Small intestine (tissue), 7 donors: ENCODE results near the gene C9orf72. TPM values are rescaled to one million over a fixed set of nuclear protein-coding genes. Genes with fewer than 3 reads are reported as not detected.

Experiments used
- DNase-seq, 2 donors: peaks; one replicate each; pipeline versions ENCODE4 v3.0.0 to v3.0.0-alpha.2; 2013
- FAIRE-seq: peaks from 2 replicates; lab custom pipeline; 2012; peaks lifted over from hg19 to GRCh38; lab: Jason Lieb, UNC
- H3K27ac ChIP-seq, 3 donors: one replicate each; pipeline ENCODE4 v1.5.1; 2013; ENCODE audit warnings: low read length in 2 of 3, mild to moderate bottlenecking in 2 of 3, control low read depth in 1 of 3, inconsistent platforms in 1 of 3, low read depth in 1 of 3, moderate library complexity in 1 of 3
- H3K27me3 ChIP-seq, 3 donors: one replicate each; pipeline ENCODE4 v1.6.1; 2013; ENCODE audit warnings: low read length in 3 of 3, inconsistent platforms in 1 of 3; ENCODE audit not compliant: control insufficient read depth in 3 of 3, insufficient read depth in 3 of 3
- H3K36me3 ChIP-seq, 3 donors: one replicate each; pipeline ENCODE4 v1.6.1; 2013; ENCODE audit warnings: low read length in 3 of 3, inconsistent platforms in 1 of 3, low read depth in 1 of 3, mild to moderate bottlenecking in 1 of 3, moderate library complexity in 1 of 3; ENCODE audit not compliant: control insufficient read depth in 3 of 3, insufficient read depth in 2 of 3
- H3K4me1 ChIP-seq, 3 donors: one replicate each; pipeline ENCODE4 v1.6.1; 2013; ENCODE audit warnings: low read length in 2 of 3, inconsistent platforms in 1 of 3, low read depth in 1 of 3, mild to moderate bottlenecking in 1 of 3, moderate library complexity in 1 of 3; ENCODE audit not compliant: control insufficient read depth in 3 of 3, insufficient read depth in 2 of 3
- H3K4me3 ChIP-seq, 3 donors: one replicate each; pipeline ENCODE4 v1.5.1; 2013; ENCODE audit warnings: low read length in 3 of 3, control low read depth in 1 of 3, inconsistent platforms in 1 of 3, low read depth in 1 of 3, mild to moderate bottlenecking in 1 of 3, moderate library complexity in 1 of 3
- H3K9me3 ChIP-seq, 2 donors: one replicate each; pipeline ENCODE4 v1.6.1; 2013; ENCODE audit warnings: low read depth in 1 of 2, low read length in 1 of 2; ENCODE audit not compliant: control insufficient read depth in 2 of 2, insufficient read depth in 1 of 2
- whole genome bisulfite sequencing, 3 donors: extraction: QIAGEN DNeasy Blood & Tissue Kit; methylation state at CpG; one replicate each; pipeline ENCODE4 v1.1.7; 2013; 5-methylcytosine and 5-hydroxymethylcytosine counted together
- polyA plus RNA-seq, 4 donors: library from polyadenylated mRNA; stranded (reverse) in 3 of 4; unstranded in 1 of 4; fragments of 200-250 nt in 3 of 4; fragments of 120-200 nt in 1 of 4; gene quantifications; one replicate each; pipeline versions ENCODE4 v1.2.1 to v1.2.3, GENCODE V29; 2013
- donor health status: healthy with polysubstance abuse.
- donor health status: control.
- donor health status: control.
- donor health status: Bipolar disorder and iron deficiency.
- donor health status: healthy.

C9orf72 gene
- polyA plus RNA-seq, 4 donors: 4.2 to 27.6 (median 5.3) TPM

GRCh38 chr9:27497883-27498417, 75.3 kb downstream of the C9orf72 start:
- 81 to 93% (median 86%) methylated on average over 11 of the region's 11 CpGs for WGBS, 3 donors
- DNase-seq: no peak
- Histone ChIP-seq H3K4me1 (no peaks in the 10 kb centered on the region), H3K4me3 (no peak overlapping the region), H3K27me3 (no peaks in the 10 kb centered on the region), H3K27ac (no peak overlapping the region), H3K9me3 (peaks cover 0 to 9% of the 10 kb centered on the region in 2 donors), H3K36me3 (peaks cover 0 to 10% (median 0%) of the 10 kb centered on the region in 3 donors)
- FAIRE-seq: no peak

Other genes with a start within 250 kb of the C9orf72 start
- under 1 TPM in 1 of 4 donors, not detected in 3; 0.07 TPM for gene IFNK, start 49.2 kb downstream of the C9orf72 start, polyA plus RNA-seq
- gene MOB3B, start 43.7 kb downstream of the C9orf72 start, polyA plus RNA-seq: 10 to 100 TPM; 16.9 to 34.9 (median 19.7) TPM